Right lobe of liver (tissue), 4 donors: ENCODE measurements around the gene OR10K1.

Source experiments
- CTCF ChIP-seq, 4 donors: fragments of 200-600 bp in 3 of 4; fragments of 450-650 bp in 1 of 4; IDR thresholded peaks; one replicate each; pipeline versions ENCODE4 v1.5.1 to v1.8.0; 2016 to 2022; ENCODE audit warnings: antibody characterized with exemption in 4 of 4, mild to moderate bottlenecking in 2 of 4
- POLR2A ChIP-seq: fragments of 450-650 bp; IDR thresholded peaks from one replicate; pipeline ENCODE4 v1.6.1; 2017; ENCODE audit warnings: antibody characterized with exemption, mild to moderate bottlenecking
- donor health status: DM: no; HTN: no; CAD: no.
- donor health status: DM: no; HTN: no; CAD: no.
- donor health status: DM: no; HTN: yes; CAD: no.

DNA sequence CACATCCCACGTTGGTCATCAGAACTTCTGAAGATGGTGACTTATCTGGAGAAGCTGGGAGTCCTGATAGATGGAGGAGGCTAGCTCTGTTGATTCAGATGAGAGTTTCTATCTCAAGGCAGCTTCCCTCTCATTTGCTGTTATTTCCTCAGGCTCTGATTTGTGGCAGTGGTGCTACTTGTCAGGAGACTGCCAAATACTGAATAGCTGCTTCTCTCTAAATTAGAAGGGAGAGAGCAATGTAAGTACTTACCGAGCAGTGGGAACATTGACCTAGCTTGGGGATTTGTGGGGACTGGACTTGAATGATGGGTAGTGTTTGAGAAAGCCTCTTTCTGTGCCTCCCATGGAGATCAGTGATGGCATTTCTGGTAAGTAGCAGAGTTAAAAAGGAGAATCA, at the start of gene OR10K1:
- TF ChIP-seq CTCF (IDR thresholded peaks at IDR 0.05) (no peak), POLR2A (no peak)
